Fibroblast of the aortic adventitia (primary cell): ENCODE results near the gene STK11. TPM values are rescaled to one million over a fixed set of nuclear protein-coding genes. Genes with fewer than 3 reads are reported as not detected.

Source experiments
- DNase-seq: peaks from one replicate; pipeline ENCODE4 v3.0.0-alpha.2; 2010; ENCODE audit warnings: low read depth
- H3K4me3 ChIP-seq: 2 replicates; pipeline ENCODE4 v1.5.1; 2011; ENCODE audit warnings: low read depth, mild to moderate bottlenecking, control low read depth, low read length, moderate library complexity
- total RNA-seq: library from RNA; depleted of rRNA; stranded (reverse); fragments of >200 nt; gene quantifications from 2 replicates; pipeline ENCODE4 v1.2.3, GENCODE V29; 2012; ENCODE audit warnings: low replicate concordance
- TF ChIP-seq, protein P1 (sequence below): IDR thresholded peaks from 2 replicates; pipeline ENCODE4 v1.5.1; 2011; ENCODE audit warnings: mild to moderate bottlenecking, low read length, control low read depth, inconsistent platforms; ENCODE audit not compliant: insufficient read depth

The STK11 gene
- total RNA-seq, 1 donor: 54.1 TPM

DNA sequence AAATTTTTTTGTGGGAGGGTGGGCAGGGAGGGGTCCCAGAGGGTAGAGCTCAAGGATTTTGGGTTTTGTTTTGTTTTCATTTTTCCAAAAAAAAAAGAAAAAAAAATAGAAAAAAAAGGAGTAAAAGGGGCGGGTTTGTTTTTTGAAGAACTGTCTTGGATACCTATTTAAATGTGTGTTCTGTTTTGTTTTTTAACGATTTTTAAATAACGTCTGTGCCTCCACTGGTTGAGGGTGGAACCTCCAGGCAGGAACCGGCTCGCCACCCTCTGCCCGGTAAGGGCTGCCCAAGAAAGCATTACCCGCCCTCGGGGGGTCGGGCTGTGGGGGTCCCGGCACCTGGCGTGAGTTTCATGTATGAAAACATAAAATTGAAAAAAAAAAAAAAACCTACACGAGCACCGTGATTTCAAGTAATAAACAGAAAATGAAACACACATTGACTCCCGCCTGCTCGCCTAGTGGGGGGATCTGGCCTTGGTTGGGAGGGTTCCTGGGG is 53.2 kb downstream of the STK11 start:
- DNase-seq: peak; percentile 35
- TF ChIP-seq, protein P1, sequence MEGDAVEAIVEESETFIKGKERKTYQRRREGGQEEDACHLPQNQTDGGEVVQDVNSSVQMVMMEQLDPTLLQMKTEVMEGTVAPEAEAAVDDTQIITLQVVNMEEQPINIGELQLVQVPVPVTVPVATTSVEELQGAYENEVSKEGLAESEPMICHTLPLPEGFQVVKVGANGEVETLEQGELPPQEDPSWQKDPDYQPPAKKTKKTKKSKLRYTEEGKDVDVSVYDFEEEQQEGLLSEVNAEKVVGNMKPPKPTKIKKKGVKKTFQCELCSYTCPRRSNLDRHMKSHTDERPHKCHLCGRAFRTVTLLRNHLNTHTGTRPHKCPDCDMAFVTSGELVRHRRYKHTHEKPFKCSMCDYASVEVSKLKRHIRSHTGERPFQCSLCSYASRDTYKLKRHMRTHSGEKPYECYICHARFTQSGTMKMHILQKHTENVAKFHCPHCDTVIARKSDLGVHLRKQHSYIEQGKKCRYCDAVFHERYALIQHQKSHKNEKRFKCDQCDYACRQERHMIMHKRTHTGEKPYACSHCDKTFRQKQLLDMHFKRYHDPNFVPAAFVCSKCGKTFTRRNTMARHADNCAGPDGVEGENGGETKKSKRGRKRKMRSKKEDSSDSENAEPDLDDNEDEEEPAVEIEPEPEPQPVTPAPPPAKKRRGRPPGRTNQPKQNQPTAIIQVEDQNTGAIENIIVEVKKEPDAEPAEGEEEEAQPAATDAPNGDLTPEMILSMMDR: no peak
- no peak overlapping the region for H3K4me3 ChIP-seq

DNA sequence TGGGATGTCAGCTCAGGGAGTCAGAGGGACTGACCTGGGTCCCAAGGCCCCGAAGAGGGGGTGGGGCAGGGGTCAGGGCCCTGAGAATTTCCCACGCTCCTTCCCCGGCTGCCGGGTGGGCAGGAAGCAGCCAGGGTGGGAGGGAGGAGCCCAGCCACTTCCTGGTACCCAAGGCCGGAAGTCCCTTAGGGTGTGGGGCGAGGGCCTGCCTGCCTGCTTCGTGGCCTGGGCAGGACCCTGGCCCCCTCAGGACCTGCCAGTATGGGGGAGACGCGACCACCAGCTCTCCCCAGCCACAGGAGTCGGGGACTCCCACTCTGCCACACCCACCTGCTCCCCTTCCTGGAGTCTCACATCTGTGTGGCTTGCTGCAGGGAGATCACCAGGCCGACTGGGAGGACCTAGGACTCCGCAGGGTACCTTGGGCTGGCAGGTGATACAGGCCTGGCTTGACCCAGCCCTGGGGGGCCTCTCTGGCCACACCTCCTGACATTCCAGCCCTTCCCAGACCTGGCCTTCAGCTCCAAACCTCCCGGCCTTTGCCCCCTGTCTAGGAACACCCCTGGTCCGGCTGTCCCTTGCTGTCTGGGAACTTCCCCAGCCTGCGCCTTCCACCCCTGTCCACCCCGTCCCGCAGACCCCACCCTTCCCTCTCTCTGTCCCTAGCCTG is 53.8 kb downstream of the STK11 start:
- H3K4me3 ChIP-seq: no peak overlapping the region
- TF ChIP-seq, protein P1: no peak

DNA sequence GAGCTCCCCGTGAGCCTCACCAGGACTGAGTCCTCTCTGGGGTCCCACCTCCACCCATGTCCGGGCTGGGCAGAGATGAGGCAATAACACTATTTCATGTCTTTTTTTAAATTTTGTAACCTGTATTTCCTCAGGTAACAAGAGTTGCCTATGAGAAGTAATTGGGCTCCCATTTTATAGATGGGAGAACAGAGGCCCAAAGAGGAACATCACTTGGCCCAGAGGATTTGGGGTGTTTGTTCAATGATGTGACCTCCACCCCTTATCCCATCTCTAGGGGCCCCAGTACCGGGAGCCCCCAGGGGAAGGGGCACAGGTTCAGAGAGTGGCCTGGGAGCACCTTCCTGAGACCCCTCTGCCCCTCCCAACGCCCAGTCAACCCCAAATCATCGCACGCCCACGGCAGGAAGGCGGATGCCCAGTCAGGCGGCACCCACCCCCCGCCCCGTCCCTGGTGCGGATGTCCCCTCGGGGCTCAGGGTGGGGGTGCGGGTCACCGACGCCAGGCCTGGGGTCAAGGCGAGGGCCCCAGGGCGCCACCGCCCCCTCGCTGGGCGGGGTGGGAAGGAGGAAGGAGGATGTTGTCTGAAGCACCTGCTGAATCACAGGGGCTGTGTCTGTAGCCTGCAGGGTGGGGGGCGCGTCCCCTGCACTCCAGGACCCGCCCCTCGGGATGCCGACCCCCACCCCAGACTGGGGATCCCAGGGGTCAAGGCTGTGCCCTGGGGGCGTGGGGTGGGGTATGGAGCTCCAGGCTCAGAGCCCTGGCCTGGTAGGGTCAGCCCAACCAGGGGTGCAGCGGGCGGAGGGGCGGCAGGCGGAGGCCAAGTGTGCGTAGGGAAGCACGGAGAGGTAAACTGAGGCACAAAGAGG is 54.5 kb downstream of the STK11 start:
- TF ChIP-seq, protein P1: no peak
- no peak overlapping the region for H3K4me3 ChIP-seq
- DNase-seq: no peak

More for the DNA sequence above, 53.8 kb downstream of the STK11 start:
- DNase-seq: peak; percentile 51

DNA sequence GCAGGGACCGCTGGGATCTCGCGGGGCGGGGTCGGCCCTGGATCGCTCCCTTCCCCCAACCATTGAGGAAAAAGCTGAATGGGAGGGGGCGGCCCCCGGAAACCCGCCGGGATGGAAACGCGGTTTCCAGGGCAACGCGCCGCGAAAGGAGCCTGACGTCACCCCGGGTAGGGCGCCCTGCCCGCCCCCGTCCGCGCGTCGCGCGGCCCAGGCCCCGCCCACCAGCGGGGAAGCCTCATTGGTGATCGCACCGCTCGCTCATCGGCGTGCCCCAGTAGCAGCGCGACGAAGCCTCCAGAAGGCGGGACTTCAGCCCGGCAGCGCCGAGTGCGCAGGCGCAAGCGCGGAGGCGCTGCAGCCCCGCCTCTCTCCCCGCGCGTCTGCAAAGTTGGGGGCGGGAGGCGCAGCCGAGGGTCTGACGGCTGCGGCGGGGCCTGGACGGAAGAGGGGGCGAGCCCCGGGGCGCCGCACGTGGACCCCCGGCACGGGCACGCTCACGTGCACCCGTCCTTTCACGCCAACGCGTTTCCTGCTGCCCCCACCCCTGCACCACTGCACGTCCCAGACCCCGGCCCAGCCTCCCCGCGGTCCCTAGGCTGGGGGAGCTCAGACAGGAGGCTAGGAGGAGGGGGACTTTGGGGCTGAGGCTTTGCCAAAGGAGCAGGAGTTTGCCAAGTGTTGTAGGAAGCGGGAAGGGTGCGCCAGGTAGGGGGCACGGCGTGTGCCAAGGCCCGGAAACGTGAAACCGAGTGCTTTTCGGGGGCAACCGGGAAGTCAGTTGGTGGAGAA is 55.4 kb downstream of the STK11 start:
- peak; percentile 96 for DNase-seq
- H3K4me3 ChIP-seq: peak overlapping the region; percentile 73
- TF ChIP-seq, protein P1: no peak

DNA sequence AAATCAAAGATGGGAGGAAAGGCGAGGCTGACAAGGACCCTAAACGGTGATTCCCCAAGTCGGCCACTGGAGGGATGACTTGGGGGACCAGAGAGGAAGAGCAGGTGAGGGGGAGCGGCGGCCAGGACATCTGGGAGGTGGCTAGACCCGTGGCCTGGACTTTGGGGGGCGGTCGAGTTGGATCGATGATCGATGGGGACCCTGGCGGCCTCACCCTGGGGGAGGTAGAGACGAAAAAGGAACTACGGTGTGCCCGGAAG is 55.9 kb downstream of the STK11 start:
- no peak for DNase-seq
- TF ChIP-seq, protein P1: peak; percentile 17
- H3K4me3 ChIP-seq: peak overlapping the region; percentile 73

DNA sequence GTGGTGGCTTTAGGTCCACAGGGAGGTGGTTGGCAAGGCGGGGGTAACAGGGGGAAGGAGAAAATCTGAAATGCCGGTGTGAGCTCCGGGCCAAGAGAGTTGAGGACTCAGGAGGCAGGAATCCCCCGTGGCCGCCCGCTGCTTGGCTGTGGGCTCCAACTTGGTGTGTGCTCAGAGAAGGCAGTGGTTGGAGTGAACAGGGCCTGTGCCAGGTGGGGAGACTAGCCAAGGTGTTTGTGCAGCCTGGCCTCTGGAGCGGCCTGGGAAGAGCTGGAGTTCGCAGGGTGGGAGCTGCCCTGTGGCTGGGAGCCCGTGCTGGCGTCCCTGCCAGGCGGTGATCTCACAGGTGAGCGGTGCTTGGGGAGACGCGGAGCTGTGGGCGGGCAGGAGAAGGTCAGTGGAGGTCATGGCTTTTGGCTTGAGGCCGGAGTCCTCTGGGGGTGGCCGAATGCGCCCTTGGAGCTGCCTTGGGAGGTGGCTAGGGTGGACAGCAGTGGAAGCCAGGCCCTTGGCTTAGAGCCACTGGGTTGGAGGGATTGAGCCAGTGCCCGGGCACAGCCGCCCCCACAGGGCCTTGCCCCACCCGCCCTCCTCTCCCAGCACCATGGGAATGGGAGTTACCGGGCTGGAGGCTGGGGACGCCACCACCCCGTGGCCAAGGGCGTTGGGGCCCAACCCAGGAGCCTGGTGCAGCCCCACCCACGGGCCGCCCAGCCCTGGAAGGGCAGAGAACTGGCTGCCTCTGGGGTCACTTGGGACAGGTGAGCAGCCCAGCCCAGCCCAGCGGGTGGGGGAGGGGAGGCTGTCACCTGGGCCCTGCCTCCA is 56.4 kb downstream of the STK11 start:
- DNase-seq: peak; percentile 82
- peak overlapping the region; percentile 73 for H3K4me3 ChIP-seq
- TF ChIP-seq, protein P1: no peak
